Liver (tissue), 2 donors: Measurements from ENCODE around the gene FBXO28.

Experiments used
- EGR1 ChIP-seq, 2 donors: IDR thresholded peaks; 2 replicates each; pipeline ENCODE4 v1.6.1; 2016 to 2018; ENCODE audit warnings: antibody characterized with exemption in 2 of 2, low read depth in 2 of 2
- FOXA2 ChIP-seq: IDR thresholded peaks from 2 replicates; pipeline ENCODE4 v1.6.1; 2016; ENCODE audit warnings: antibody characterized with exemption
- GABPA ChIP-seq, 2 donors: IDR thresholded peaks in 1 of 2; conservative IDR thresholded peaks in 1 of 2; 2 replicates each; pipeline ENCODE4 v1.6.1; 2016; ENCODE audit warnings: antibody characterized with exemption in 2 of 2, mild to moderate bottlenecking in 1 of 2, moderate library complexity in 1 of 2
- SP1 ChIP-seq: IDR thresholded peaks from 2 replicates; pipeline ENCODE4 v1.6.1; 2018; ENCODE audit warnings: antibody characterized with exemption, mild to moderate bottlenecking
- YY1 ChIP-seq: IDR thresholded peaks from 2 replicates; pipeline ENCODE4 v1.6.1; 2016; ENCODE audit warnings: antibody characterized with exemption, mild to moderate bottlenecking
- donor health status: healthy.

- no peak for TF ChIP-seq FOXA2
- TF ChIP-seq SP1, result no peak
- no peak for TF ChIP-seq GABPA (IDR thresholded peaks at IDR 0.05 in 1 of 2, conservative IDR thresholded peaks at IDR 0.05 in 1 of 2)
- no peak for TF ChIP-seq EGR1 (IDR thresholded peaks at IDR 0.05; ENCODE audit: low read depth in 2 of 2)
- TF ChIP-seq YY1, result no peak
Observed at GRCh38 chr1:224131253-224131652, 17.3 kb downstream of the FBXO28 start.
